ENCODE results near the gene TM6SF1. TPM values are rescaled to one million over a fixed set of nuclear protein-coding genes. Genes with fewer than 3 reads are reported as not detected.
A peak's percentile ranks its signal among the peaks of the same experiment; 100 is the strongest.

TM6SF1 gene
- total and polyA plus RNA-seq, 2 of the 4 experiments (the other 2 are of a cell fraction) = 1.6 to 1.9 TPM

- Histone ChIP-seq H4K8ac (ENCODE audit: low read depth in 2 of 2, low read length in 2 of 2) (no peak overlapping the region), H3K56ac (ENCODE audit: extremely low read depth, insufficient read depth, low read length) (no peak overlapping the region), H3K79me1 (ENCODE audit: low read depth in 1 of 2, low read length in 2 of 2) (peaks cover 8 to 44% of the 10 kb centered on the region in 2 experiments; a peak in 3 of 4 replicates), H3K4me2 (ENCODE audit: low read depth, low read length) (no peak overlapping the region), H2AK5ac (ENCODE audit: low read depth, low read length) (peak overlapping the region; percentile 87; the same call in 1 of the 2 replicates), H3K4me1 (ENCODE audit: control insufficient read depth, insufficient read depth, low read length) (peaks cover 18% of the 10 kb centered on the region), H4K91ac (ENCODE audit: insufficient read depth, low read depth, low read length) (no peak overlapping the region), H3K27ac (ENCODE audit: insufficient read depth, low read length) (no peak overlapping the region), H3K27me3 (ENCODE audit: control insufficient read depth, insufficient read depth, low read length) (no peaks in the 10 kb centered on the region), H2AK9ac (replicated peaks; ENCODE audit: low read depth, low read length, poor library complexity) (no peak overlapping the region), H2BK5ac (ENCODE audit: low read depth, low read length, poor library complexity, severe bottlenecking) (no peak overlapping the region), H2BK15ac (ENCODE audit: low read depth, low read length) (peak overlapping the region; percentile 47; the same call in 1 of the 3 replicates), H3K9me1 (ENCODE audit: insufficient read depth, low read length) (peaks cover 35% of the 10 kb centered on the region), H3K4ac (ENCODE audit: low read depth, low read length) (no peak overlapping the region), H4K20me1 (ENCODE audit: insufficient read depth, low read length) (peaks cover 3% of the 10 kb centered on the region; the same call in 1 of the 2 replicates), H3K18ac (ENCODE audit: low read depth, low read length) (no peak overlapping the region), H2AFZ (replicated peaks; ENCODE audit: low read length, poor library complexity) (no peak overlapping the region), H3K23ac (ENCODE audit: low read depth, low read length) (no peak overlapping the region), H3K36me3 (ENCODE audit: control insufficient read depth, insufficient read depth, low read length) (no peaks in the 10 kb centered on the region), H3K9me3 (ENCODE audit: control insufficient read depth, insufficient read depth, low read length) (no peaks in the 10 kb centered on the region), H4K5ac (ENCODE audit: low read depth, low read length) (no peak overlapping the region), H2BK120ac (ENCODE audit: low read depth, low read length) (no peak overlapping the region), H3K14ac (replicated peaks; ENCODE audit: low read depth, low read length) (no peak overlapping the region), H2BK20ac (ENCODE audit: low read depth, low read length) (no peak overlapping the region), H3K4me3 (ENCODE audit: insufficient read depth, low read depth, low read length) (no peak overlapping the region), H3K9ac (ENCODE audit: low read depth, low read length) (no peak overlapping the region)
- dilution Hi-C loops (cut with HindIII; ENCODE audit: low sequenced_read_pairs, unreplicated experiment) = no loop called here
- ChIA-PET CTCF (interaction anchor here (1.1 kb wide), 1 partner anchor 176 kb away, joined by 3 read pairs; no protein-coding TSS in a partner anchor), POLR2A (ENCODE audit: unreplicated experiment) (no interaction called here)
- no TSS peak for BruUV-seq (replicated peaks)
- no peak for TF ChIP-seq RAD21 (IDR thresholded peaks at IDR 0.05; ENCODE audit: low read length)
- no peak for TF ChIP-seq SMC3 (IDR thresholded peaks at IDR 0.05; ENCODE audit: low read depth, low read length)
- TF ChIP-seq ELK1 (IDR thresholded peaks at IDR 0.05; ENCODE audit: borderline replicate concordance, low read depth, low read length) = no peak
- no peak for TF ChIP-seq RCOR1 (IDR thresholded peaks at IDR 0.05; ENCODE audit: insufficient replicate concordance, low read length)
- TF ChIP-seq, protein P1, sequence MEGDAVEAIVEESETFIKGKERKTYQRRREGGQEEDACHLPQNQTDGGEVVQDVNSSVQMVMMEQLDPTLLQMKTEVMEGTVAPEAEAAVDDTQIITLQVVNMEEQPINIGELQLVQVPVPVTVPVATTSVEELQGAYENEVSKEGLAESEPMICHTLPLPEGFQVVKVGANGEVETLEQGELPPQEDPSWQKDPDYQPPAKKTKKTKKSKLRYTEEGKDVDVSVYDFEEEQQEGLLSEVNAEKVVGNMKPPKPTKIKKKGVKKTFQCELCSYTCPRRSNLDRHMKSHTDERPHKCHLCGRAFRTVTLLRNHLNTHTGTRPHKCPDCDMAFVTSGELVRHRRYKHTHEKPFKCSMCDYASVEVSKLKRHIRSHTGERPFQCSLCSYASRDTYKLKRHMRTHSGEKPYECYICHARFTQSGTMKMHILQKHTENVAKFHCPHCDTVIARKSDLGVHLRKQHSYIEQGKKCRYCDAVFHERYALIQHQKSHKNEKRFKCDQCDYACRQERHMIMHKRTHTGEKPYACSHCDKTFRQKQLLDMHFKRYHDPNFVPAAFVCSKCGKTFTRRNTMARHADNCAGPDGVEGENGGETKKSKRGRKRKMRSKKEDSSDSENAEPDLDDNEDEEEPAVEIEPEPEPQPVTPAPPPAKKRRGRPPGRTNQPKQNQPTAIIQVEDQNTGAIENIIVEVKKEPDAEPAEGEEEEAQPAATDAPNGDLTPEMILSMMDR (conservative IDR thresholded peaks at IDR 0.05; ENCODE audit: low read depth, low read length) = no peak
- no peak for TF ChIP-seq CEBPB (IDR thresholded peaks at IDR 0.05; ENCODE audit: low read depth, low read length)
- TF ChIP-seq USF2 (IDR thresholded peaks at IDR 0.05; ENCODE audit: low read depth, low read length) = no peak
- TF ChIP-seq NFE2L2 (IDR thresholded peaks at IDR 0.05; ENCODE audit: low read depth, low read length) = no peak
- no peak for TF ChIP-seq MAZ (IDR thresholded peaks at IDR 0.05; ENCODE audit: borderline replicate concordance, low read depth, low read length)
- WGBS, 2 experiments (ENCODE audit: extremely low coverage in 2 of 2, insufficient read length in 1 of 2) = 87% methylated on average over 6 of the region's 12 CpGs; no CpG with 5 or more reads in 1 of the 2 experiments
- DNase-seq (no peak), ATAC-seq (ENCODE audit: low read depth) (no peak)
- in situ Hi-C loops (cut with MboI; ENCODE audit: low sequenced_read_pairs) = no loop called here
- intact Hi-C loops (cut with micrococcal nuclease) = no loop called here
These were observed 2.1 kb downstream of the TM6SF1 start for GRCh38 chr15:83109532-83109931.
